ENCODE results near the gene SIK3.
"Not testable (repeated sequence)": the region's sequence is repeated elsewhere in the genome, so short reads cannot be mapped to it uniquely, and the experiment has no call there.

The SIK3 gene

DNA sequence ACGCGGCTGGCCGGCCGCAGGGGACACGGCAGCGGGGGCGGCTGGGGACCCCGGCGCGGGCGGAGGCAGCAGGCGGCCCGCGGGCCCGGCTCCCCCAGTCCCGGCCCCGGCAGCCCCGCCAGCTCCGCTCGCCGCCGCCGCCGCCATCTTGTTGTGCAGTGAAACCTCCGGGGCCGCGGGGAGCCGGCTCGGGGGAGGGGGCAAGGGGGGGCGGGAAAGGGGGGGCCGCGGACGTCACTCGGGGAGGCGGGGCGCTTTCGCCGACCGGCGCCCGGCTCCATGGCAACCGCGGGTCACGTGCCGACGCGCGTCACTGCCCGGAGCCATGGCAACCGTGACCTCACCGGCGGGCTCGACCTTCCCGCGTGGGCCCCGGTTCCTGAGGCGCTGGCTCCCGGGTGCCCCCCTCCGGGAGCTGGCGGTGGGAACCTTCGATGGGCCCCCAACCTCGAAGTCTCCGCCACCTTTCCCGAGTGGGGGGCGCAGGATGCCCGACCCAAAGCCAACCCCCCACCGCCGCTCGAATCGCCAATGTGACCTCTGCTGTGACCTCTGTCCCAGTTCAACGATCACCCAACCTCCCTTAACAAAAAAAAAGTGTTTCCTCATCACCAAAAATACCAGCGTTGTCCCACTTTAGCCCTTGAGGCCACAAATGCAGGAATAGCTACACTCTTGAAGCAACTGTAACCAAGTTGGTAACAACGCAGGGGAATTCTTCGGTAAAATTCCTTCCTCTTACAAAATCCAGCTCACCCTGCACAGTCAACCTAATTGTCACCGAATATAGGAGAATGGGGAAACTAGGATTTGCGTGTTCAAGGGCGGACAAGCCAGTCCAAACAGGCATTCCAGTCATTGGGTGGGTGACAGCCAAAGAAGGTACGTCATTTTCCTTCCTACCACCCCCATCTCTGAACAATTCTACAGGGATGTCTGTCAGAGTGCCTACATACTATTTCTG, at the start of gene SIK3:
Gene SIK3 (minus strand): TSS at position 160 of the 964 bp plus-strand sequence. CDS start 13 bp downstream, at position 147.
- DNase-seq: peak; percentile 94

DNA sequence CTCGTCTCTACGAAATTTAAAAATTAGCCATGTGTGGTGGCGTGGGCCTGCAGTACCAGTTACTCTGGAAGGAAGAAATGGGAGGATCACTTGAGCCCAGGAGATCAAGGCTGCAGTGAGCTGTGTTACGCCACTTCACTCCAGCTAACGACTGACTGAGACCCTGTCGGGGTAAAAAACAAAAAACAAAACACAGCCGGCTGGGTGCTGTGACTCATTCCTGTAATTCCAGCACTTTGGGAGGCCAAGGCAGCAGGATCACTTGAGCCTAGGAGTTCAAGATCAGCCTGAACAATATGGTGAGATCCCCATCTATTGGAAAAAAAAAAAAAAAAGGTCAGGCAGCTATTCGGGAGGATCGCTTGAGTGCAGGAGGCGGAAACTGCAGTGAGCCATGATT, 48.3 kb upstream of the SIK3 start:
- no peak for DNase-seq

- no peak for DNase-seq
Observed at GRCh38 chr11:117145393-117145761, 47.1 kb upstream of the SIK3 start.

- peak; percentile 62 for DNase-seq
Observed at GRCh38 chr11:117144477-117145392, 46.5 kb upstream of the SIK3 start.

DNA sequence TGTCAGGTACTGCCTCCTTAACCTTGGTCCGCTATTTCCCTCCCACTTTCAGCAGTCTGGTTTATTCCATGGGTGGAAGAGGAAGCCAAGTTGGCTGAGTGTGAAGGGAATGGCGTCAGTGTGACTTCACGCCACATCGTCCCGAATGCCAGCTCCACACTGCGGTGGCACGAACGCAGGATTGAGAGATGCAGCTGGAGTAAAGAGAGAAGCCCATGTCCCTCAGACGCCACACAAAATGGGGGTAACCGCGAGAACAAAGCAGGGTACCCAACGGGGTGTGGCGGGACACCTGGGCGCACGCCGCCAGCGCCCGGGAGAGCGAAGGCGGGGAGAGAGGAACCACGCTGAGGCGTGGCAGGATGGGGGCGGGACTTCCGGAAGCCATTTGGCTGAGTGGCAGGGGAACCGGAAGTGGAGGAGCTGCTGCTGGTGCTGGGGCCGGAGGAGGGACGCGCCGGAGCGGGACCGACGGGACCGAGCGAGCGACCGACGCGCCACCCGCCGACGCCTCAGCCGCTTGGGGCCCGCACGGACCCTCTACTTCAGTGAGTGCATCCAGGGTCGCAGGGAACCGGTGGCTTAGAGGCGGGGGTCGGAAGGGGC, 45.7 kb upstream of the SIK3 start, which contains the start of gene PAFAH1B2:
Gene PAFAH1B2 (plus strand): TSS at position 417 of the 606 bp plus-strand sequence. CDS start 8,161 bp downstream, outside the sequence.
- peak; percentile 97 for DNase-seq

DNA sequence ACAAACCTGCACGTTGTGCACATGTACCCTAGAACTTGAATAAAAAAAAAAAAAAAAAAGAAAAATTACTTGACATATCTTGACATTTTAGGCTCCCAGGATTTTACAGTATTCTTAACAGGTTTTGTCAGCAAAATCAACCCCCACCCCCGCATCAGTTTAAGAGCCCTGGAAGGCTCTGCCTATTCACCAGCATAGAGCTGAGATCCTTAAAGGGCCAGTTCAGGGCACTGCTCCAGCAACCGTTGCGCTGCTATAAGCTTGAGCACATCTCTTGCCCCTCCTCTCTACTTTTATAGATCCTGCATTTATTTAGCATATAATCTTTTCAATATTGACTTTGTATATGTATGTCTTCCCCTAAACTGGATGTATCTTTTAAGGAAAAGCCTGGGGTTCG, 45.2 kb upstream of the SIK3 start:
- DNase-seq: peak; percentile 45

DNA sequence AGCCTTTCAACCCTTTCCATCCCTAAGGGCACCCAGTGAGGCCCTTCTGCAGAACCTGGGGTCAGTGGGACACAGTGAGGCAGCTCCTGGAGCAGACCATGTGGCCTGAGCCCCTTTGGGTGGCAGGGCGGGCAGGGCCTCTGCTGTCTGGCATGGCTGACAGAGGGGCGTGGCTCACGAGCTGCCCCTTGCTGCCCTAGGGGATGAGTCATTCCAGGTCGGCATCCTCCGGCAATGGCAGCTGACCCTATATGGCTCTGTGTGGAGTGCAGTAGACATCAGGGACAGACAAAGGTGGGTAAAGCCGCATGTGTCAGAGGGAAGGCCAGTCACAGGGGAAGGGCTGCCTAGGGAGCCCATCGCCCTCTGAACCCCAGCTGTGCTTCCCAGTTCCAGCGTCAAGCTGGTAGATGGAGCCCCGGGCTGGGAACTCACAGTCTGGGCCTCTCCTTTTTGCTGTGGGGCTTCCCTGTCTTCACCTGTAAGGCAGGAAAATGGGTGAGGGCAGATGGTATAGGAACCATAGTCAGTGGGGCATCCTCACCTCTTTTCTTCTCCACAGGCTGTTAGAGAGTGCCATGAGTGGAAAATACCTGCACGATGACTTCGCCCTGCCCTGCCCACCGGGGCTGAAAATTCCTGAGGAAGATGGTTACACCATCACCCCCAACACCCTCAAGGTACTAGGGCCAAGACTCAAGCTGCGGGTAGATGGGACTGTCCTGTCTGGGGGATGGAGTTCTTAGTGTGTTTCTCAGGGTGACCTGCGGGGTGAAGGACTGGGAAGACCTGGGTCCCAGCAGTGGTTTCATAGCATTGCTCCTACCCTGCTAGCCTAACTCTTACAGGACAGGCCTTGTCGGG, 39.2 kb upstream of the SIK3 start:
- DNase-seq: not testable (repeated sequence)

DNA sequence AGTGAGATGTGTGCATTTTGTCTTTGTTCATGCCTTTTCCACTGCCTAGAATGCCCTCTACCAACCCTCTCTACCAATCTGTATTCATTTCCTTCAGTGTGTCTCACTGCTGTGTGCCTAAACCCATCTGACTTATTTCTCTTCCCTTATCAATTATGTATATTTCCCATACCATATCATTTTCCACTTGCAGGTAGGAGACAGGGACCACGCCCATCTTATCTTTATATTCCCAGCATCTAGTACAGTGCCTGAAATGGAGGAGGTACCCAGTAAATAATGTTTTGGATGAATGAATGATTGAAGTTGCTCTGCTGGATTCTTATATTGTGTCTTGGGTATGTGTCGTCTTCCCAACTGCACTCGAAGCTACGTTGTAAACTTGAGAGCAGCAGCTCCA, 36.8 kb upstream of the SIK3 start:
- DNase-seq: not testable (repeated sequence)

DNA sequence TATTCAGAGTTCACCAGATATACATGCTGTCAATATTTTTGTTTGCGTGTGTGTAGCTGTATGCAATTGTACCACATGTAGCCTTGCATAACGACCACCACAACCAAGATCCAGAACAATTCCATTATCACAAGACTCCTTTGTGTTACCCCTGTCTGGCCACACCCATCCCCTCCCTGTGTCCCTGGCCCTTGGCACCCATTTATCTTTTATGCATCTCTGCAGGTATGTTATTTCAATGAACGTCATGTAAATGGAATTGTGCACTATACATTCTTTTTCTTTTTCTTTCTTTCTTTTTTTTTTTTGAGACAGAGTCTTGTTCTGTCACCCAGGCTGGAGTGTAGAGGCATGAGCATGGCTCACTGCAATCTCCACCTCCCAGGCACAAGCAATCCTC, 36.2 kb upstream of the SIK3 start:
- no peak for DNase-seq

DNA sequence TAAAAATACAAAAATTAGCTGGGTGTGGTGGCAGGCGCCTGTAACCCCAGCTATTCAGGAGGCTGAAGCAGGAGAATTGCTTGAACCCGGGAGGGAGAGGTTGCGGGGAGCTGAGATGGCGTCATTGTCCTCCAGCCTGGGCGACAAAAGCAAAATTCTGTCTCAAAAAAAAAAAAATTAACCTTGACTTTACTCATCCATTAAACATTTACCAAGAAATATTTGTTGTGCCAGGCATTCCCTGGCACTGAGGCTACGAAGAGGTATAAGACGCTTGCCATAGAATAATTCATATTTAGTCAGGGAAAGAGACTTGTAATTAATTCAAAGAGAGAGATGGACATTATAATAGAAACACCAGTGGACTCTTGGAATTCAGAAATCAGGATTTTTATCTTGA, 32.7 kb upstream of the SIK3 start:
- DNase-seq: no peak

DNA sequence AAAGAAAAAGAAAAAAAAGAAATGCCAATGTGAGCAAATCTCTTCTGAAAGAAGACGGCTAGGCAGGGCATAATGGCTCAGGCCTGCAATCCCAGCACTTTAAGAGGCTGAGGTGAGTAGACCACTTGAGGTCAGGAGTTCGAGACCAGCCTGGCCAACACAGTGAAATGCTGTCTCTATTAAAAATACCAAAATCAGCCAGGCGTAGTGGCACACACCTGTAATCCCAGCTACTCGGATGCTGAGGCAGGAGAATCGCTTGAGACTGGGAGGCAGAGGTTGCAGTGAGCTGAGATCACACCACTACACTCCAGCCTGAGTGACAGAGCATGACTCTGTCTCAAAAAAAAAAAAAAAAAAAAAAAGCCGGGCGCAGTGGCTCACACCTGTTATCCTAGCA, 32.2 kb upstream of the SIK3 start:
- DNase-seq: not testable (repeated sequence)

- DNase-seq: no peak
Observed at GRCh38 chr11:117128289-117128688, 30.1 kb upstream of the SIK3 start.

DNA sequence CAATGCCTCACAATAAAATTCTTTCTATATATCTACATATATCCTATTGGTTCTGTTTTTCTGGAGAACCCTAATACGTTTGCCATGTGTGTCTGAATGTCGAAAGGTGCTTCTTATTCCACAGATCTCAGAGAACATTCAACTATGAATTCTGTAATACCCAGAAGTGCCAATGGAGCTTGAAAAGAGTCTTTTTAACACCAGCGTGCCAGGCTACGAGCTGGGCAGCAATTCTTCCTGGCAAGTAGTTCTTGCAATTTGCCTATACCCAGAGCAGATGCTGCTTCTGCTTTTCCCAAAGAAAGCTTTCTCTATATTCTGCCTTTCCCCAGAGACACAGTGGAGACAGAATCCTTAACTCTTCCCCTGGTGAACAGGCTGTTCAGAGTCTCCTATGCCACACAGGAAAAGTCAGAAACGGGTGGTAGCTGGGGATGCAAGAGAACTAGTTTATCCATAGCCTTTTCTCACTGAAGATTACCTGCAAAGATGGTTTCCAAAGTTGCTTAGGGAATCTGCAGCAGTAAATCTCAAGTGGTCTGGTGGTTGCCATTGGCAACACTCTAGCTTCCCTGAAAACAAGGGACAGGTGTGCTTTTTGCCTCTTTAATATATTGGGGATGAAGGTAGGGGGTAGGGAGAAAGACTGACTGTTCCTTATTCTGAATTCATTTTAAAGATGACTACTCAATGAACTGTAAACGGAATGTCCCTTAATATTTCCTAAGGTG, 29.1 kb upstream of the SIK3 start:
- peak; percentile 27 for DNase-seq

DNA sequence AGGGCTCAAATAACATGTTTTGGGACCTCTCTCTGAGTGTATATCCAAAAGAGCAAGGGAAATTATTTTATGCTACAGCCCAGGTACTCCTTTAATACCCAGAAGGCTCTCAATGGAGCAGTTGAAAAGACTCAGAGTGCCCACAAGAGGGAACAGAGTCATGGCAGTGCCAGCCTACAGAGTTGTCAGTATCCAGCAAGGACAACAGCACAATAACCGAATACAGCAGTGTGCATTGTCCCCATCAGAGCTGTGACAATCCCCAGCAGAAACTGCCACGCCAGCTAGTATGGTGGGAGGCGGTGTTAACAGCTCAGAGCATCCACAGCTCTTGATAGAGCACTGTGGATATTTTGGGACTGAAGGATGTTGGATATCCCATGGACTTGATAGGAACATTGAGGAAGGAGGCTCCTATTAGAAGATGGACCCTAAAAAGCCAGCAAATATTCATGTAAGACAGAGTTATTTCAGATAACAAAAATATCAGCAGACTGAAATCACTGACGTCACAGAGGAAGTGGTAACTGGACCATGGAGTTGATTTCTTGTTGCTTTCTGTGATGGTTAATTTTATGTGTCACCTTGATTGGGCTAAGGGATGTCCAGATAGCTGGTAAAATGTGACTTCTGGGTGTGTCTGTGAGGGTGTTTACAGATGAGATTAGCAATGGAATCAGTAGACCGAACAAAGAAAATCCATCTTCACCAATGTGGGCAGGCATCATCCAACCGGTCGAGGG, 28.2 kb upstream of the SIK3 start:
- no peak for DNase-seq

GRCh38 chr11:117122556-117122955, 24.3 kb upstream of the SIK3 start:
- no peak for DNase-seq

GRCh38 chr11:117121176-117121575, 22.9 kb upstream of the SIK3 start:
- DNase-seq: no peak

- DNase-seq: no peak
Observed at GRCh38 chr11:117117681-117118080, 19.5 kb upstream of the SIK3 start.

DNA sequence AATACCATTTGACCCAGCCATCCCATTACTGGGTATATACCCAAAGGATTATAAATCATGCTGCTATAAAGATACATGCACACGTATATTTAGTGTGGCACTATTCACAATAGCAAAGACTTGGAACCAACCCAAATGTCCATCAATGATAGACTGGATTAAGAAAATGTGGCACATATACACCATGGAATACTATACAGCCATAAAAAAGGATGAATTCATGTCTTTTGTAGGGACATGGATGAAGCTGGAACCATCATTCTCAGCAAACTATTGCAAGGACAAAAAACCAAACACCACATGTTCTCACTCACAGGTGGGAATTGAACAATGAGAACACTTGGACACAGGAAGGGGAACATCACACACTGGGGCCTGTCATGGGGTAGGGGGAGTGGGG, 14.7 kb upstream of the SIK3 start:
- not testable (repeated sequence) for DNase-seq

- not testable (repeated sequence) for DNase-seq
Observed at GRCh38 chr11:117112497-117112896, 14.3 kb upstream of the SIK3 start.

- no peak for DNase-seq
Observed at GRCh38 chr11:117110294-117110950, 12.2 kb upstream of the SIK3 start.
